NB4 (cell line): ENCODE results near the gene DIP2C.

Source experiments
- MAX ChIP-seq: IDR thresholded peaks from 2 replicates; pipeline ENCODE4 v1.6.1; 2011; ENCODE audit warnings: low read depth, low read length
- TF ChIP-seq, protein P1 (sequence below): IDR thresholded peaks from one replicate; pipeline ENCODE4 v1.5.1; 2012; ENCODE audit warnings: low read depth, low read length

DNA sequence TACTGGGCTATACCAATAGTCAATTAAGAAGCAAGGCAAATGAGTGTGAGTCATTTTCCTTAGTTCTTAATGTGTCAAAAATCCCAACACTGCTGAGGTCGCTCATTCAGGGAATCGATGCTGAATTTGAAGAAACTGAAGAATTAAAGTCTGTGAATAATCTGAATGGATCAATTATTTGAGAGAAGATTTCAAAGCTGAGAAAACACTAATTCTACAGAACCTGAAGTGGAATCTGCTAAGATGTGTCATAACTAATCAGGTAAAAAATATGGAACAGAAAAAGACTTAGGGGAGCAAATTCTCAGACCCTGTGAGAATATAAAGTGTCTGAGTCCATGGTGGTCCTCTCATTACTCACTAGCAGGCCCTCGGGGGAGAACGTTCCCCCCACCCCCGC, 125.6 kb downstream of the DIP2C start:
- no peak for TF ChIP-seq MAX
- TF ChIP-seq, protein P1, sequence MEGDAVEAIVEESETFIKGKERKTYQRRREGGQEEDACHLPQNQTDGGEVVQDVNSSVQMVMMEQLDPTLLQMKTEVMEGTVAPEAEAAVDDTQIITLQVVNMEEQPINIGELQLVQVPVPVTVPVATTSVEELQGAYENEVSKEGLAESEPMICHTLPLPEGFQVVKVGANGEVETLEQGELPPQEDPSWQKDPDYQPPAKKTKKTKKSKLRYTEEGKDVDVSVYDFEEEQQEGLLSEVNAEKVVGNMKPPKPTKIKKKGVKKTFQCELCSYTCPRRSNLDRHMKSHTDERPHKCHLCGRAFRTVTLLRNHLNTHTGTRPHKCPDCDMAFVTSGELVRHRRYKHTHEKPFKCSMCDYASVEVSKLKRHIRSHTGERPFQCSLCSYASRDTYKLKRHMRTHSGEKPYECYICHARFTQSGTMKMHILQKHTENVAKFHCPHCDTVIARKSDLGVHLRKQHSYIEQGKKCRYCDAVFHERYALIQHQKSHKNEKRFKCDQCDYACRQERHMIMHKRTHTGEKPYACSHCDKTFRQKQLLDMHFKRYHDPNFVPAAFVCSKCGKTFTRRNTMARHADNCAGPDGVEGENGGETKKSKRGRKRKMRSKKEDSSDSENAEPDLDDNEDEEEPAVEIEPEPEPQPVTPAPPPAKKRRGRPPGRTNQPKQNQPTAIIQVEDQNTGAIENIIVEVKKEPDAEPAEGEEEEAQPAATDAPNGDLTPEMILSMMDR = no peak
